ENCODE data around the gene AFTPH. TPM values are rescaled to one million over a fixed set of nuclear protein-coding genes. Genes with fewer than 3 reads are reported as not detected.

AFTPH gene
- polyA plus RNA-seq, 3 donors from 2014 or later: 19.3 to 28.3 (median 22.3) TPM

- Mint-ChIP-seq H3K27ac (no peak overlapping the region), H3K27me3 (ENCODE audit: low read depth in 3 of 3) (peaks cover 2 to 8% (median 5%) of the 10 kb centered on the region in 3 donors), H3K4me3 (peak overlapping the region in 1 of 5 donors; percentile 12)
These were observed 35.8 kb upstream of the AFTPH start for GRCh38 chr2:64488050-64488974.

GRCh38 chr2:64489081-64489751 lies 34.9 kb upstream of the AFTPH start:
- Mint-ChIP-seq H3K27me3 (ENCODE audit: low read depth in 3 of 3) (peaks cover 4 to 8% (median 5%) of the 10 kb centered on the region in 3 donors), H3K4me3 (no peak overlapping the region), H3K4me1 (peaks cover 4 to 12% of the 10 kb centered on the region in 2 donors), H3K36me3 (no peaks in the 10 kb centered on the region), H3K9me3 (no peaks in the 10 kb centered on the region), H3K27ac (no peak overlapping the region)
- DNase-seq: no peak

More at GRCh38 chr2:64488050-64488974, 35.8 kb upstream of the AFTPH start:
- Mint-ChIP-seq H3K36me3 (no peaks in the 10 kb centered on the region), H3K4me1 (peaks cover 4 to 12% of the 10 kb centered on the region in 2 donors), H3K9me3 (no peaks in the 10 kb centered on the region)
- DNase-seq: peak; percentile 57 to 67 (median 61)

- no peak overlapping the region for H3K4me3 Mint-ChIP-seq
- H3K4me1 Mint-ChIP-seq: peaks cover 4 to 12% of the 10 kb centered on the region in 2 donors
- no peaks in the 10 kb centered on the region for H3K9me3 Mint-ChIP-seq
- DNase-seq: no peak
- H3K36me3 Mint-ChIP-seq: no peaks in the 10 kb centered on the region
- H3K27ac Mint-ChIP-seq: no peak overlapping the region
- H3K27me3 Mint-ChIP-seq (ENCODE audit: low read depth in 3 of 3): peaks cover 4 to 9% (median 5%) of the 10 kb centered on the region in 3 donors
These were observed 32.7 kb upstream of the AFTPH start for GRCh38 chr2:64491426-64491825.

GRCh38 chr2:64492272-64492671 lies 31.9 kb upstream of the AFTPH start:
- H3K27me3 Mint-ChIP-seq (ENCODE audit: low read depth in 3 of 3): peaks cover 4 to 11% (median 9%) of the 10 kb centered on the region in 3 donors
- no peak for DNase-seq
- no peak overlapping the region for H3K4me3 Mint-ChIP-seq
- no peak overlapping the region for H3K27ac Mint-ChIP-seq
- H3K9me3 Mint-ChIP-seq: no peaks in the 10 kb centered on the region
- H3K36me3 Mint-ChIP-seq: no peaks in the 10 kb centered on the region
- H3K4me1 Mint-ChIP-seq: peaks cover 4 to 12% of the 10 kb centered on the region in 2 donors

- no peak for DNase-seq
- Mint-ChIP-seq H3K27me3 (ENCODE audit: low read depth in 3 of 3) (peaks cover 4 to 11% (median 9%) of the 10 kb centered on the region in 3 donors), H3K27ac (no peak overlapping the region), H3K36me3 (no peaks in the 10 kb centered on the region), H3K4me1 (peaks cover 4 to 12% of the 10 kb centered on the region in 2 donors), H3K9me3 (no peaks in the 10 kb centered on the region), H3K4me3 (no peak overlapping the region)
These were observed 31.3 kb upstream of the AFTPH start for GRCh38 chr2:64492821-64493220.

- no peak overlapping the region for H3K4me3 Mint-ChIP-seq
- H3K27ac Mint-ChIP-seq: no peak overlapping the region
- DNase-seq: no peak
- peaks cover 4 to 12% (median 9%) of the 10 kb centered on the region in 3 donors for H3K27me3 Mint-ChIP-seq (ENCODE audit: low read depth in 3 of 3)
- H3K4me1 Mint-ChIP-seq: peaks cover 2 to 5% of the 10 kb centered on the region in 2 donors
- no peaks in the 10 kb centered on the region for H3K9me3 Mint-ChIP-seq
- no peaks in the 10 kb centered on the region for H3K36me3 Mint-ChIP-seq
These were observed 30.3 kb upstream of the AFTPH start for GRCh38 chr2:64493788-64494187.

GRCh38 chr2:64498438-64498837 lies 25.7 kb upstream of the AFTPH start:
- Mint-ChIP-seq H3K9me3 (no peaks in the 10 kb centered on the region), H3K27ac (no peak overlapping the region), H3K36me3 (no peaks in the 10 kb centered on the region), H3K4me3 (no peak overlapping the region), H3K27me3 (ENCODE audit: low read depth in 3 of 3) (peaks cover 6 to 8% (median 7%) of the 10 kb centered on the region in 3 donors), H3K4me1 (no peaks in the 10 kb centered on the region)
- DNase-seq: no peak

GRCh38 chr2:64500549-64500948 lies 23.6 kb upstream of the AFTPH start:
- Mint-ChIP-seq H3K9me3 (no peaks in the 10 kb centered on the region), H3K4me1 (no peaks in the 10 kb centered on the region), H3K27ac (no peak overlapping the region), H3K27me3 (ENCODE audit: low read depth in 3 of 3) (peaks cover 6 to 16% (median 7%) of the 10 kb centered on the region in 3 donors), H3K36me3 (no peaks in the 10 kb centered on the region), H3K4me3 (no peak overlapping the region)
- no peak for DNase-seq

- Mint-ChIP-seq H3K27ac (no peak overlapping the region), H3K4me1 (no peaks in the 10 kb centered on the region), H3K36me3 (no peaks in the 10 kb centered on the region), H3K9me3 (no peaks in the 10 kb centered on the region), H3K27me3 (ENCODE audit: low read depth in 3 of 3) (peaks cover 3 to 13% (median 6%) of the 10 kb centered on the region in 3 donors), H3K4me3 (no peak overlapping the region)
- no peak for DNase-seq
These were observed 22.2 kb upstream of the AFTPH start for GRCh38 chr2:64501946-64502345.

- Mint-ChIP-seq H3K9me3 (no peaks in the 10 kb centered on the region), H3K36me3 (no peaks in the 10 kb centered on the region), H3K4me3 (no peak overlapping the region), H3K27ac (no peak overlapping the region), H3K4me1 (no peaks in the 10 kb centered on the region), H3K27me3 (ENCODE audit: low read depth in 3 of 3) (peaks cover 2 to 13% (median 6%) of the 10 kb centered on the region in 3 donors)
- DNase-seq: no peak
These were observed 21.3 kb upstream of the AFTPH start for GRCh38 chr2:64502860-64503259.

- H3K4me3 Mint-ChIP-seq: no peak overlapping the region
- no peaks in the 10 kb centered on the region for H3K36me3 Mint-ChIP-seq
- no peaks in the 10 kb centered on the region for H3K4me1 Mint-ChIP-seq
- no peaks in the 10 kb centered on the region for H3K9me3 Mint-ChIP-seq
- H3K27me3 Mint-ChIP-seq (ENCODE audit: low read depth in 3 of 3): peaks cover 2 to 12% (median 7%) of the 10 kb centered on the region in 3 donors
- no peak for DNase-seq
- H3K27ac Mint-ChIP-seq: no peak overlapping the region
These were observed 19.1 kb upstream of the AFTPH start for GRCh38 chr2:64504774-64505720.

GRCh38 chr2:64506686-64507085 lies 17.4 kb upstream of the AFTPH start:
- Mint-ChIP-seq H3K27me3 (ENCODE audit: low read depth in 3 of 3) (peaks cover 2 to 12% (median 4%) of the 10 kb centered on the region in 3 donors), H3K9me3 (no peaks in the 10 kb centered on the region), H3K36me3 (no peaks in the 10 kb centered on the region), H3K27ac (no peak overlapping the region), H3K4me3 (no peak overlapping the region), H3K4me1 (no peaks in the 10 kb centered on the region)
- no peak for DNase-seq

- H3K9me3 Mint-ChIP-seq: no peaks in the 10 kb centered on the region
- peaks cover 6 to 8% (median 7%) of the 10 kb centered on the region in 3 donors for H3K27me3 Mint-ChIP-seq (ENCODE audit: low read depth in 3 of 3)
- no peak overlapping the region for H3K27ac Mint-ChIP-seq
- H3K4me3 Mint-ChIP-seq: no peak overlapping the region
- no peaks in the 10 kb centered on the region for H3K4me1 Mint-ChIP-seq
- no peak for DNase-seq
- H3K36me3 Mint-ChIP-seq: no peaks in the 10 kb centered on the region
These were observed 10.1 kb upstream of the AFTPH start for GRCh38 chr2:64514008-64514407.
